ENCODE data around the gene RAD51B.

- no peak for TF ChIP-seq EZH2 (IDR thresholded peaks at IDR 0.05; ENCODE audit: borderline replicate concordance)
- TF ChIP-seq, protein P1, sequence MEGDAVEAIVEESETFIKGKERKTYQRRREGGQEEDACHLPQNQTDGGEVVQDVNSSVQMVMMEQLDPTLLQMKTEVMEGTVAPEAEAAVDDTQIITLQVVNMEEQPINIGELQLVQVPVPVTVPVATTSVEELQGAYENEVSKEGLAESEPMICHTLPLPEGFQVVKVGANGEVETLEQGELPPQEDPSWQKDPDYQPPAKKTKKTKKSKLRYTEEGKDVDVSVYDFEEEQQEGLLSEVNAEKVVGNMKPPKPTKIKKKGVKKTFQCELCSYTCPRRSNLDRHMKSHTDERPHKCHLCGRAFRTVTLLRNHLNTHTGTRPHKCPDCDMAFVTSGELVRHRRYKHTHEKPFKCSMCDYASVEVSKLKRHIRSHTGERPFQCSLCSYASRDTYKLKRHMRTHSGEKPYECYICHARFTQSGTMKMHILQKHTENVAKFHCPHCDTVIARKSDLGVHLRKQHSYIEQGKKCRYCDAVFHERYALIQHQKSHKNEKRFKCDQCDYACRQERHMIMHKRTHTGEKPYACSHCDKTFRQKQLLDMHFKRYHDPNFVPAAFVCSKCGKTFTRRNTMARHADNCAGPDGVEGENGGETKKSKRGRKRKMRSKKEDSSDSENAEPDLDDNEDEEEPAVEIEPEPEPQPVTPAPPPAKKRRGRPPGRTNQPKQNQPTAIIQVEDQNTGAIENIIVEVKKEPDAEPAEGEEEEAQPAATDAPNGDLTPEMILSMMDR (IDR thresholded peaks at IDR 0.05; ENCODE audit: poor library complexity) = no peak
Observed at GRCh38 chr14:68748691-68749090, 929.1 kb downstream of the RAD51B start.

All from hepatocyte (in vitro differentiated cells).